GOT3 (cell line): ENCODE data around the gene TBC1D26.
"Not testable (repeated sequence)": the region's sequence is repeated elsewhere in the genome, so short reads cannot be mapped to it uniquely, and the experiment has no call there.

ENCODE experiments used
- DNase-seq: peaks from one replicate; lab custom pipeline; 2025; ENCODE audit warnings: mixed read lengths; lab: John Stamatoyannopoulos, UW

The TBC1D26 gene

GRCh38 chr17:15744074-15744676 lies 12.1 kb downstream of the TBC1D26 start:
- no peak for DNase-seq

- DNase-seq: no peak
These were observed 12.8 kb downstream of the TBC1D26 start for GRCh38 chr17:15744885-15745284.

GRCh38 chr17:15749403-15749802 lies 17.3 kb downstream of the TBC1D26 start:
- DNase-seq: not testable (repeated sequence)

- DNase-seq: not testable (repeated sequence)
These were observed 36.9 kb downstream of the TBC1D26 start for GRCh38 chr17:15768865-15769533.

- not testable (repeated sequence) for DNase-seq
These were observed 38.6 kb downstream of the TBC1D26 start for GRCh38 chr17:15770679-15771078.

GRCh38 chr17:15776871-15777270 lies 44.8 kb downstream of the TBC1D26 start:
- DNase-seq: no peak

GRCh38 chr17:15777297-15777696 lies 45.2 kb downstream of the TBC1D26 start:
- DNase-seq: no peak

- DNase-seq: no peak
These were observed 45.6 kb downstream of the TBC1D26 start for GRCh38 chr17:15777717-15778116.

- DNase-seq: no peak
These were observed 47.0 kb downstream of the TBC1D26 start for GRCh38 chr17:15779119-15779518.

GRCh38 chr17:15780188-15780587 lies 48.1 kb downstream of the TBC1D26 start:
- no peak for DNase-seq

- no peak for DNase-seq
These were observed 50.8 kb downstream of the TBC1D26 start for GRCh38 chr17:15782866-15783265.

GRCh38 chr17:15783461-15783860 lies 51.4 kb downstream of the TBC1D26 start:
- no peak for DNase-seq

GRCh38 chr17:15784351-15784750 lies 52.3 kb downstream of the TBC1D26 start:
- not testable (repeated sequence) for DNase-seq

GRCh38 chr17:15787363-15788075 lies 55.4 kb downstream of the TBC1D26 start:
- not testable (repeated sequence) for DNase-seq

- not testable (repeated sequence) for DNase-seq
These were observed 56.3 kb downstream of the TBC1D26 start for GRCh38 chr17:15788365-15788764.
